H9 (cell line): ENCODE measurements around the gene USP9X. TPM values are rescaled to one million over a fixed set of nuclear protein-coding genes. Genes with fewer than 3 reads are reported as not detected.

Source experiments
- DNase-seq: peaks from one replicate; pipeline ENCODE4 v3.0.0-alpha.2; 2017
- H2AFZ ChIP-seq: one replicate; pipeline ENCODE4 v1.6.1; 2013; ENCODE audit warnings: mild to moderate bottlenecking, low read length, control low read depth, moderate library complexity
- H2AK5ac ChIP-seq: 2 replicates; pipeline ENCODE4 v1.6.1; 2013; ENCODE audit warnings: low read length, control low read depth, mixed read lengths; ENCODE audit not compliant: insufficient read length
- H2BK120ac ChIP-seq: one replicate; pipeline ENCODE4 v1.6.1; 2013; ENCODE audit warnings: low read depth, mild to moderate bottlenecking, low read length, control low read depth, inconsistent platforms; ENCODE audit not compliant: poor library complexity, severe bottlenecking
- H2BK12ac ChIP-seq: 2 replicates; pipeline ENCODE4 v1.6.1; 2013; ENCODE audit warnings: low read length, control low read depth, mixed read lengths, low read depth; ENCODE audit not compliant: insufficient read length
- H2BK15ac ChIP-seq: 2 replicates; pipeline ENCODE4 v1.6.1; 2013; ENCODE audit warnings: low read depth, low read length, control low read depth
- H2BK20ac ChIP-seq: one replicate; pipeline ENCODE4 v1.6.1; 2013; ENCODE audit warnings: low read depth, mild to moderate bottlenecking, low read length, control low read depth, inconsistent platforms; ENCODE audit not compliant: poor library complexity, severe bottlenecking
- H2BK5ac ChIP-seq: 2 replicates; pipeline ENCODE4 v1.6.1; 2013; ENCODE audit warnings: low read length, control low read depth, mixed read lengths; ENCODE audit not compliant: insufficient read length
- H3K14ac ChIP-seq: 2 replicates; pipeline ENCODE4 v1.6.1; 2013; ENCODE audit warnings: low read length, control low read depth; ENCODE audit not compliant: insufficient read depth
- H3K18ac ChIP-seq: 2 replicates; pipeline ENCODE4 v1.6.1; 2013; ENCODE audit warnings: low read depth, mild to moderate bottlenecking, mixed read lengths, low read length, control low read depth; ENCODE audit not compliant: insufficient read length
- H3K23ac ChIP-seq: 2 replicates; pipeline ENCODE4 v1.6.1; 2013; ENCODE audit warnings: low read length, control low read depth, mixed read lengths, low read depth; ENCODE audit not compliant: insufficient read length
- H3K23me2 ChIP-seq: 2 replicates; pipeline ENCODE4 v1.6.1; 2013; ENCODE audit warnings: low read depth, mild to moderate bottlenecking, mixed read lengths, low read length, control low read depth; ENCODE audit not compliant: insufficient read length, poor library complexity, severe bottlenecking
- H3K27ac ChIP-seq: 2 replicates; pipeline ENCODE4 v1.5.1; 2013; ENCODE audit warnings: low read length, control low read depth, mixed read lengths, low read depth; ENCODE audit not compliant: insufficient read length
- H3K27me3 ChIP-seq: 2 replicates; pipeline ENCODE4 v1.6.1; 2013; ENCODE audit warnings: low read length, control low read depth, inconsistent platforms; ENCODE audit not compliant: insufficient read depth
- H3K4ac ChIP-seq: 2 replicates; pipeline ENCODE4 v1.6.1; 2013; ENCODE audit warnings: low read depth, mild to moderate bottlenecking, control low read depth, inconsistent platforms, low read length, moderate library complexity
- H3K4me1 ChIP-seq: 2 replicates; pipeline ENCODE4 v1.6.1; 2013; ENCODE audit warnings: low read length, control low read depth, inconsistent platforms; ENCODE audit not compliant: insufficient read depth
- H3K4me2 ChIP-seq: 2 replicates; pipeline ENCODE4 v1.6.1; 2013; ENCODE audit warnings: low read length, control low read depth, mixed read lengths; ENCODE audit not compliant: insufficient read length, insufficient read depth
- H3K56ac ChIP-seq: 2 replicates; pipeline ENCODE4 v1.6.1; 2013; ENCODE audit warnings: low read depth, mild to moderate bottlenecking, mixed read lengths, low read length, control low read depth; ENCODE audit not compliant: insufficient read length
- H3K79me1 ChIP-seq: 2 replicates; pipeline ENCODE4 v1.6.1; 2013; ENCODE audit warnings: low read depth, mild to moderate bottlenecking, moderate library complexity, low read length, control low read depth, inconsistent platforms; ENCODE audit not compliant: insufficient read depth, poor library complexity, severe bottlenecking
- H3K79me2 ChIP-seq: 2 replicates; pipeline ENCODE4 v1.6.1; 2013; ENCODE audit warnings: low read length, control low read depth, inconsistent platforms; ENCODE audit not compliant: insufficient read depth
- H3K9ac ChIP-seq: 2 replicates; pipeline ENCODE4 v1.6.1; 2013; ENCODE audit warnings: low read length, control low read depth, mixed read lengths; ENCODE audit not compliant: insufficient read length; ENCODE audit errors: extremely low read depth
- H3K9me3 ChIP-seq: one replicate; pipeline ENCODE4 v1.6.1; 2013; ENCODE audit warnings: low read depth, low read length, inconsistent platforms; ENCODE audit not compliant: control insufficient read depth
- H3T11ph ChIP-seq: one replicate; pipeline ENCODE4 v1.6.1; 2013; ENCODE audit warnings: mild to moderate bottlenecking, low read length, control low read depth, inconsistent platforms
- H4K20me1 ChIP-seq: one replicate; pipeline ENCODE4 v1.6.1; 2013; ENCODE audit not compliant: control insufficient read depth, insufficient read length, insufficient read depth
- H4K5ac ChIP-seq: 2 replicates; pipeline ENCODE4 v1.6.1; 2013; ENCODE audit warnings: low read depth, mild to moderate bottlenecking, mixed read lengths, low read length, control low read depth; ENCODE audit not compliant: insufficient read length
- H4K8ac ChIP-seq: replicated peaks from 2 replicates; pipeline ENCODE4 v1.6.1; 2013; ENCODE audit warnings: low read length, control low read depth, mixed read lengths, low read depth; ENCODE audit not compliant: insufficient read length
- H4K91ac ChIP-seq: 2 replicates; pipeline ENCODE4 v1.6.1; 2013; ENCODE audit warnings: low read depth, mild to moderate bottlenecking, moderate library complexity, mixed read lengths, low read length, control low read depth; ENCODE audit not compliant: insufficient read length
- H3K27ac Mint-ChIP-seq, 3 experiments: 2 replicates in 2 of 3; 3 replicates in 1 of 3; pipeline ENCODE4 v1.8.0; 2020 to 2021; ENCODE audit warnings: mixed read lengths in 3 of 3, mild to moderate bottlenecking in 1 of 3, moderate library complexity in 1 of 3
- H3K27me3 Mint-ChIP-seq: 2 replicates; pipeline ENCODE4 v1.8.0; 2021; ENCODE audit warnings: low read depth, mild to moderate bottlenecking, moderate library complexity, mixed read lengths
- H3K36me3 Mint-ChIP-seq, 3 experiments: 2 replicates in 2 of 3; 3 replicates in 1 of 3; pipeline ENCODE4 v1.8.0; 2020 to 2021; ENCODE audit warnings: low read depth in 3 of 3, mixed read lengths in 3 of 3; ENCODE audit not compliant: insufficient read depth in 1 of 3
- H3K4me1 Mint-ChIP-seq, 2 experiments: 2 replicates each; pipeline ENCODE4 v1.8.0; 2020; ENCODE audit warnings: mixed read lengths in 2 of 2
- H3K4me3 Mint-ChIP-seq, 2 experiments: 2 replicates in 1 of 2; 3 replicates in 1 of 2; pipeline ENCODE4 v1.8.0; 2020 to 2021; ENCODE audit warnings: mild to moderate bottlenecking in 2 of 2, mixed read lengths in 2 of 2, moderate library complexity in 1 of 2
- H3K9me3 Mint-ChIP-seq, 2 experiments: 2 replicates in 1 of 2; 3 replicates in 1 of 2; pipeline ENCODE4 v1.8.0; 2020; ENCODE audit warnings: mild to moderate bottlenecking in 2 of 2, mixed read lengths in 2 of 2, moderate library complexity in 1 of 2
- WGBS: extraction: QIAGEN DNeasy Blood & Tissue Kit; methylation state at CpG from one replicate; pipeline ENCODE4 v1.1.7; 2013; ENCODE audit warnings: missing lambda C conversion rate, low lambda C conversion rate, mixed read lengths; ENCODE audit not compliant: insufficient read length; ENCODE audit errors: extremely low coverage; 5-methylcytosine and 5-hydroxymethylcytosine counted together
- total RNA-seq: library from RNA; stranded (reverse); gene quantifications from 2 replicates; pipeline ENCODE4 v1.2.1, GENCODE V29; 2021
- TF ChIP-seq, protein P1 (sequence below): fragments of 200-600 bp; sonication (generic); conservative IDR thresholded peaks from 3 replicates; pipeline ENCODE4 v1.8.0; 2021; ENCODE audit warnings: antibody characterized with exemption, mild to moderate bottlenecking

The USP9X gene
- total RNA-seq, 1 experiment from 2014 or later: 284 TPM

DNA sequence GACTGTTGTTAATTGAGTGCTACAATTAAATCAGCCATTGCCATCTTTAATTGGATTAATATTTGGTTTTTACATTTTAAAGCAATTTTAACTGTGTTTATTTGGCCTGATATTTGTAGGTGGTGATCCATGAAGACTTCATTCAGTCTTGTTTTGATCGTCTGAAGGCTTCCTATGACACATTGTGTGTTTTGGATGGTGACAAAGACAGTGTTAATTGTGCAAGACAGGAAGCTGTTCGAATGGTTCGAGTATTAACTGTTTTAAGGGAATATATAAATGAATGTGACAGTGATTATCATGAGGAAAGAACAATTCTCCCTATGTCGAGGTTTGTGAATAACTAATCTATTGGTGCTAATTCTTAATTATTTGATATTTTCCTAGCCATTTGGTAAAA, 82.6 kb downstream of the USP9X start:
- Histone ChIP-seq H3K9me3 (no peaks in the 10 kb centered on the region), H3K27ac (no peak overlapping the region), H3K9ac (no peak overlapping the region), H4K91ac (no peak overlapping the region), H2BK20ac (no peak overlapping the region), H3K4me2 (no peak overlapping the region), H4K20me1 (no peaks in the 10 kb centered on the region), H3K23ac (no peak overlapping the region), H4K8ac (no peak overlapping the region), H3K4ac (no peak overlapping the region), H2BK12ac (no peak overlapping the region), H3K14ac (no peak overlapping the region), H3K4me1 (no peaks in the 10 kb centered on the region), H4K5ac (no peak overlapping the region), H2AFZ (no peak overlapping the region), H3K79me2 (peaks cover 6% of the 10 kb centered on the region; the same call in 1 of the 2 replicates), H3K18ac (no peak overlapping the region), H2BK5ac (no peak overlapping the region), H3K27me3 (no peaks in the 10 kb centered on the region), H3K56ac (no peak overlapping the region), H2BK15ac (no peak overlapping the region), H3T11ph (no peak overlapping the region), H2AK5ac (no peak overlapping the region), H3K79me1 (no peaks in the 10 kb centered on the region), H2BK120ac (no peak overlapping the region), H3K23me2 (no peaks in the 10 kb centered on the region)
- TF ChIP-seq, protein P1, sequence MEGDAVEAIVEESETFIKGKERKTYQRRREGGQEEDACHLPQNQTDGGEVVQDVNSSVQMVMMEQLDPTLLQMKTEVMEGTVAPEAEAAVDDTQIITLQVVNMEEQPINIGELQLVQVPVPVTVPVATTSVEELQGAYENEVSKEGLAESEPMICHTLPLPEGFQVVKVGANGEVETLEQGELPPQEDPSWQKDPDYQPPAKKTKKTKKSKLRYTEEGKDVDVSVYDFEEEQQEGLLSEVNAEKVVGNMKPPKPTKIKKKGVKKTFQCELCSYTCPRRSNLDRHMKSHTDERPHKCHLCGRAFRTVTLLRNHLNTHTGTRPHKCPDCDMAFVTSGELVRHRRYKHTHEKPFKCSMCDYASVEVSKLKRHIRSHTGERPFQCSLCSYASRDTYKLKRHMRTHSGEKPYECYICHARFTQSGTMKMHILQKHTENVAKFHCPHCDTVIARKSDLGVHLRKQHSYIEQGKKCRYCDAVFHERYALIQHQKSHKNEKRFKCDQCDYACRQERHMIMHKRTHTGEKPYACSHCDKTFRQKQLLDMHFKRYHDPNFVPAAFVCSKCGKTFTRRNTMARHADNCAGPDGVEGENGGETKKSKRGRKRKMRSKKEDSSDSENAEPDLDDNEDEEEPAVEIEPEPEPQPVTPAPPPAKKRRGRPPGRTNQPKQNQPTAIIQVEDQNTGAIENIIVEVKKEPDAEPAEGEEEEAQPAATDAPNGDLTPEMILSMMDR: no peak
- peaks cover 1% of the 10 kb centered on the region; the same call in 1 of the 2 replicates for H3K27me3 Mint-ChIP-seq
- no CpG with 5 or more reads among the region's 4 CpGs for WGBS
- no peak for DNase-seq
- H3K9me3 Mint-ChIP-seq: peaks cover 38 to 45% of the 10 kb centered on the region in 2 experiments
- H3K27ac Mint-ChIP-seq: peak overlapping the region in 1 of 3 experiments; percentile 90; a peak in 2 of 7 replicates
- H3K4me3 Mint-ChIP-seq: no peak overlapping the region
- H3K4me1 Mint-ChIP-seq: peaks cover 0 to 2% of the 10 kb centered on the region in 2 experiments; a peak in 2 of 4 replicates
- peaks cover 23 to 77% (median 74%) of the 10 kb centered on the region in 3 experiments; a peak in 6 of 7 replicates for H3K36me3 Mint-ChIP-seq
